HUES64 (cell line): Measurements from ENCODE around the gene GRB2.

ENCODE experiments used
- H3K27ac ChIP-seq: 2 replicates; pipeline ENCODE4 v1.7.0; 2013; ENCODE audit warnings: low read depth, low read length, inconsistent platforms
- H3K27me3 ChIP-seq: 2 replicates; pipeline ENCODE4 v1.6.1; 2013; ENCODE audit warnings: mild to moderate bottlenecking, low read length; ENCODE audit not compliant: insufficient read depth
- H3K36me3 ChIP-seq: 2 replicates; pipeline ENCODE4 v1.6.1; 2013; ENCODE audit warnings: mild to moderate bottlenecking, low read length; ENCODE audit not compliant: insufficient read depth
- H3K4me1 ChIP-seq: 2 replicates; pipeline ENCODE4 v1.6.1; 2013; ENCODE audit warnings: mild to moderate bottlenecking, low read length, moderate library complexity; ENCODE audit not compliant: insufficient read depth
- H3K4me3 ChIP-seq: 2 replicates; pipeline ENCODE4 v1.5.1; 2013; ENCODE audit warnings: mild to moderate bottlenecking, low read length, moderate library complexity
- H3K9ac ChIP-seq: 2 replicates; pipeline ENCODE4 v1.6.1; 2013; ENCODE audit warnings: mild to moderate bottlenecking, low read depth, low read length
- H3K9me3 ChIP-seq: 2 replicates; pipeline ENCODE4 v1.6.1; 2013; ENCODE audit warnings: low read depth, low read length; ENCODE audit not compliant: insufficient read depth
- WGBS: fragments of 150-250, 120-280 bp; methylation state at CpG from one replicate; pipeline ENCODE4 v1.1.7; 2013; ENCODE audit warnings: missing lambda C conversion rate; 5-methylcytosine and 5-hydroxymethylcytosine counted together

Gene GRB2

DNA sequence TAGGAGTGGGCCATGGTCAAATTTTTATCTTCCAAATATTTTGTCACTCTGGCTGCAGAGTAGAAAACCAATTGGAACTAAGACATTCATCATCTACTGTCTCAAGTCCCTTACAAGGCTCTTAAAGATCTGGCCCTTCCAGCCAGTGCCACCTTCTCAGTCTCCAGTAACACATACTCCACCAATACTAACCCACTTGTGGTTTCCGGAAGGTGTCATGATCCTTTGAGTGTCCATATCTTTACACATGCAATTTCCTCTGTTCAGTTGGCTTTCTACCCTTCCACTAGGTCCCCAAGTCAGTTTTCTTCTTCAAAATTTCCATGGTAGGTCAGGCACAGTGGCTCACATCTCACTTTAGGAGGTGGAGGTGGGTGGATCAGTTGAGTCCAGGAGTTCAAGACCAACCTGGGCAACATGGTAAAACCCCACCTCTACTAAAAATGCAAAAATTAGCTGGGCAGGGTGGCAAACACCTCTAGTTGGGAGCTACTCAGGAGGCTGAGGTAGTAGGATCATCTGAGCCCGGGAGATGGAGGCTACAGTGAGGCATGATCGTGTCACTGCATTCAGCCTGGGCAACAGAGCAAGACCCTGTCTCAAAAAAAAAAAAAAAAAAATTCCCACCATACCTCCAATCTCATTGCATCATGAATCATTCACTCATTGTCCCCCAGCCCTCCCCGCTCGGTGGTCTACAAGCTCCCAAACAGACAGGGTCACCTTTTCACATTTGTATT is 6.0 kb upstream of the GRB2 start:
- H3K36me3 ChIP-seq, result no peaks in the 10 kb centered on the region
- 84% methylated on average over 5 of the region's 5 CpGs for WGBS
- H3K27me3 ChIP-seq, result no peaks in the 10 kb centered on the region
- no peaks in the 10 kb centered on the region for H3K9me3 ChIP-seq
- no peak overlapping the region for H3K9ac ChIP-seq
- peaks cover 4% of the 10 kb centered on the region; the same call in 1 of the 2 replicates for H3K4me1 ChIP-seq
- H3K27ac ChIP-seq, result no peak overlapping the region
- H3K4me3 ChIP-seq, result no peak overlapping the region

GRCh38 chr17:75410141-75410540 is 4.7 kb upstream of the GRB2 start:
- Histone ChIP-seq H3K4me1 (peaks cover 9% of the 10 kb centered on the region), H3K27me3 (no peaks in the 10 kb centered on the region), H3K27ac (no peak overlapping the region), H3K4me3 (no peak overlapping the region), H3K9me3 (no peaks in the 10 kb centered on the region), H3K9ac (no peak overlapping the region), H3K36me3 (no peaks in the 10 kb centered on the region)
- 93% methylated on average over 4 of the region's 4 CpGs for WGBS

GRCh38 chr17:75407655-75408352 is 2.3 kb upstream of the GRB2 start:
- Histone ChIP-seq H3K9me3 (no peaks in the 10 kb centered on the region), H3K9ac (no peak overlapping the region), H3K27me3 (no peaks in the 10 kb centered on the region), H3K36me3 (no peaks in the 10 kb centered on the region), H3K27ac (no peak overlapping the region), H3K4me1 (peaks cover 9% of the 10 kb centered on the region), H3K4me3 (no peak overlapping the region)
- 100% methylated on average over 2 of the region's 2 CpGs for WGBS

DNA sequence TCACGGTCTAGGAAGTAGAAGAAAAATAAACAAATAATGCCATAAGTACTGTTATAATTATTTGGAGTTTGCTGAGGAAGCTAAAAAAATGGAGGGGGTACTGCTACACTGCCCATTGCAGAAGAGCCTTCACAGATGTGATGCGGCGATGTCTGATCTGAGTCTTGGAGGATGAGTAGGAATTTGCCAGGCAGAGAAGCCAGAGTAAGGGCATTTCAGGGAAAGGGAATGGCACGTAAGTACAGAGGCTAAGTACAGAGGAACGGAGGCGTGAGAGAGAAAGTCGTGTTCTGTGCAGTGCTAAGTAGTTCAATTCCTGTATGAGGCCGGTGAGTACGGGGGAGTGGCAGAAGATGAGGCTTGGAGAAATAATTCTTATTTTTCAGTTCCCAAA is 741 bp upstream of the GRB2 start:
- Histone ChIP-seq H3K27ac (no peak overlapping the region), H3K9me3 (no peaks in the 10 kb centered on the region), H3K27me3 (no peaks in the 10 kb centered on the region), H3K4me3 (peak overlapping the region; percentile 76), H3K4me1 (peaks cover 5% of the 10 kb centered on the region; the same call in 1 of the 2 replicates), H3K36me3 (no peaks in the 10 kb centered on the region), H3K9ac (no peak overlapping the region)
- 59% methylated on average over 9 of the region's 9 CpGs for WGBS

DNA sequence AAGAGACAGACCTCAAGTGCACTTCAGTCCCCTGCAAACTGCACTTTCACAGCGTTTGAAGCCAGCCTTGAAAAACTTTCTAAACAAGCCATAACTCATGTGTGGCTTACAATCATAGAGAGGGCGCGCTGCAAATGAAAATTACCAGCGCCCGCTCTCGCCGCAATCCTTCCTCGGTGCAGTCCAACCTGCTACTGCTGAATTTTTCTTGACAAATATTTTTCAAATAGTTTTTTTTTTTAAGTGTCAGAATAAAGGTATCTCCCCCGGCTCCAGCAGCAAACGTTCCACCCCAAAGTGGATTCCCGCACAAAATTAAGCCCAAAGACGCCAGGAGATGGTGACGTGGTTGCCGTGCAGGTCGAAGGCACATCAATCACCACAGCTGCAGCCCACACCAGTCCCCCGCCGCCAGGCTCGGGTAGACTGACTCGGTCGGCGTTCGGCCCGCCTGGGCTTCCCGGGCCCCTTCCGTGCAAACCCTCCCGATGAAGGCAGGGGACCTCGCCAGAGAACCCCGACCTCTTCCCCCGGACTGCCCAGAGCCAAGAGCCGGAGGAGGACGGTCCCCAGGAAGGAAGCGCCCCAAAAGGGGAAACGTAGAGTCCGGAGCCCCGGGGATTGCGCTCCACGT is 630 bp downstream of the GRB2 start:
- Histone ChIP-seq H3K4me1 (peaks cover 5% of the 10 kb centered on the region; the same call in 1 of the 2 replicates), H3K27me3 (no peaks in the 10 kb centered on the region), H3K9me3 (no peaks in the 10 kb centered on the region), H3K4me3 (peak overlapping the region; percentile 76), H3K27ac (peak overlapping the region; percentile 74), H3K36me3 (no peaks in the 10 kb centered on the region), H3K9ac (peak overlapping the region; percentile 95)
- WGBS, result under 1% methylated on average over 37 of the region's 37 CpGs

DNA sequence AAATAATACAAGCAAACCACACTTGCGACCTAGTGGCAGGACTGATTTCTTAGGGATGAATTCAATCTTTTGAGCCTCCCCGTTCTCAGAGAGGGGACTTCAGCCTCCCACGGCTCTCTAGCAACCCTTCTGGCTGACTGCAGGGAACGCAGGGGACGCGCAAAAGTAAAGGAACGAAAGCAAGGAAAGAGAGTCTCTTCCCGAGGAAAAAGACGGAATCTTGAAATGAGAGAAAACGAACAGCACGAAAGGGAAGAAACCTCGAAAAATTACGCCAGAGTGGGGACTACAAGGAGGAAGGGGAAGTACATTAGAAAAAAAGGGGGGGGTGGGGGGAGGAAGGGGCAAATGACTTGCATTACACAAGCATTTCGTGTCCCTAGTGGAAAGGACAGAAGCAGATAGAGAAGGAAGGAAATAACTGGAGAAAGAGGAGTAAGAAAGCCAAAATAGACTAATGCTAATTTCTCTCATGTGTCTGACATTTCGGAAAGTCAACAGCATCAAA is 1.2 kb downstream of the GRB2 start:
- no peak overlapping the region for H3K27ac ChIP-seq
- peak overlapping the region; percentile 95 for H3K9ac ChIP-seq
- no peaks in the 10 kb centered on the region for H3K36me3 ChIP-seq
- H3K4me1 ChIP-seq, result peaks cover 5% of the 10 kb centered on the region; the same call in 1 of the 2 replicates
- H3K9me3 ChIP-seq, result no peaks in the 10 kb centered on the region
- peak overlapping the region; percentile 76 for H3K4me3 ChIP-seq
- H3K27me3 ChIP-seq, result no peaks in the 10 kb centered on the region
- WGBS, result 3% methylated on average over 15 of the region's 15 CpGs

GRCh38 chr17:75403131-75403530 is 2.3 kb downstream of the GRB2 start:
- Histone ChIP-seq H3K4me1 (peaks cover 5% of the 10 kb centered on the region; the same call in 1 of the 2 replicates), H3K4me3 (no peak overlapping the region), H3K9ac (no peak overlapping the region)

DNA sequence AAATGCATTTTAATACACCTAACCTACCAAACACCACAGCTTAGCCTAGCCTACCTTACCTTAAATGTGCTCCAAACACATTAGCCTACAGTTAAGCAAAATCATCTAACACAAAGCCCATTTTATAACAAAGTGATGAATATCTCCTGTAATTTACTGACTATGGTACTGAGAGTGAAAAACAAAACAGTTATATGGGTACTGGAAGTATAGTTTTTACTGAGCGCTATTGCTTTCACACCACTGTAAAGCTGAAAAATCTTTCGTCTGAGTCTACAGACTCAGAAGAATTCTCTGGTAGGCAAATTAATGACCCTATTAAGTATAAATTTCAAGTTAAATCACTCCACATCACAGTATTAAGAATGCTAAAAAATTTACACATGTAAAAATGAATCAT is 3.5 kb downstream of the GRB2 start:
- Histone ChIP-seq H3K36me3 (no peaks in the 10 kb centered on the region), H3K9ac (no peak overlapping the region)
- WGBS, result 92% methylated on average over 2 of the region's 2 CpGs

More at GRCh38 chr17:75403131-75403530, 2.3 kb downstream of the GRB2 start:
- Histone ChIP-seq H3K27me3 (no peaks in the 10 kb centered on the region), H3K27ac (no peak overlapping the region), H3K36me3 (no peaks in the 10 kb centered on the region), H3K9me3 (no peaks in the 10 kb centered on the region)
- 92% methylated on average over 5 of the region's 5 CpGs for WGBS

GRCh38 chr17:75400326-75400939 is 5.0 kb downstream of the GRB2 start:
- H3K9ac ChIP-seq, result no peak overlapping the region
- no peak overlapping the region for H3K4me3 ChIP-seq
- H3K27me3 ChIP-seq, result no peaks in the 10 kb centered on the region
- no peak overlapping the region for H3K27ac ChIP-seq
- 99% methylated on average over 8 of the region's 8 CpGs for WGBS
- H3K4me1 ChIP-seq, result peaks cover 2% of the 10 kb centered on the region; the same call in 1 of the 2 replicates
- H3K9me3 ChIP-seq, result no peaks in the 10 kb centered on the region
- no peaks in the 10 kb centered on the region for H3K36me3 ChIP-seq

More for the DNA sequence above, 3.5 kb downstream of the GRB2 start:
- Histone ChIP-seq H3K4me1 (peaks cover 5% of the 10 kb centered on the region; the same call in 1 of the 2 replicates), H3K27me3 (no peaks in the 10 kb centered on the region), H3K9me3 (no peaks in the 10 kb centered on the region), H3K27ac (no peak overlapping the region), H3K4me3 (no peak overlapping the region)

DNA sequence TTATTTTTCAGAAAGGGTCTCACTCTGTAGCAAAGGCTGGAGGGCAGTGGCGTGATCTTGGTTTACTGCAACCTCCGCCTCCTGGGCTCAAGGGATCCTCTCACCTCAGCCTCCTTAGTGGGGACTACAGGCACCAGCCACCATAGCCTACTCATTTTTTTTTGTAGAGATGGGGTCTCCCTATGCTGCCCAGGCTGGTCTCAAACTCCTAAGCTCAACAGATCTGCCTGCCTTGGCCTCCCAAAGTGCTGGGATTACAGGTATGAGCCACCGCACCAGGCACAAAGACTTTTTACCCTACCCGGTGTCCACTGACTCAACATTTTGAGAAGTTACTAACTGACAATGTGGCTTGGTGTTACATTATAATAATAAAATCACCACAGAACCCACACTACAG is 7.2 kb downstream of the GRB2 start:
- Histone ChIP-seq H3K9me3 (no peaks in the 10 kb centered on the region), H3K36me3 (no peaks in the 10 kb centered on the region), H3K4me3 (no peak overlapping the region), H3K27ac (no peak overlapping the region), H3K9ac (no peak overlapping the region), H3K4me1 (peaks cover 11% of the 10 kb centered on the region; the same call in 1 of the 2 replicates), H3K27me3 (no peaks in the 10 kb centered on the region)
- whole genome bisulfite sequencing, result 100% methylated on average over 4 of the region's 4 CpGs
